Measurements from ENCODE around the gene FAM217B. TPM values are rescaled to one million over a fixed set of nuclear protein-coding genes. Genes with fewer than 3 reads are reported as not detected.

FAM217B gene
- polyA plus RNA-seq, 1 donor from 2014 or later = 15.1 TPM

DNA sequence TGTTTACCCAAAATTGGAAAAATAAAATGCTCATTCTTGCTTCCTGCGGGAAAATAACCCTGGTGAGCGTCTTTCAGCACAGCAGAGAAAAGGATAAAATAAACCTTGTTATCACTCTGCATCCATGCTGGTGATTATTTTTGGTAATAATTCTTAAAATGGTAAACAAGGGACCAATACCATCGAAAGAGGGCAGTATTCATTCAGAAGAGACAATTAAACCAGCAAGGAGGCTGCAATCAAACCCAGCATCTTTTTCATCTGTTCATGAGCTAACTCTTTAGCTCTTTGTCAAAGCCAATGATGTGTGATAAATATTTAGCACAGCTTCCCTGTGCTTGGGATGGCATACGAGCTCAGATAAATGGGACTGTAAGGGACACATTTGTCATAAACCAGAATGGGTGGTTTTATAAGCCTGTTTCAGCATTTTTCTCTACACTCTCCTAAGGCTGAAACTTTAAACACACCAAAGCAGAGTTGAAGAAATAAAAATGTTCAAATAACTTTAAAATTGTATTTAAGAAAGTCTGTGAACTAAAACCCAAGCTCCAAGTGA lies 52.4 kb downstream of the FAM217B start:
- no peak overlapping the region for H3K4me2 ChIP-seq (ENCODE audit: low read length)
- no peaks in the 10 kb centered on the region for H3K79me2 ChIP-seq (replicated peaks; ENCODE audit: insufficient read depth, low read length)
- no peaks in the 10 kb centered on the region for H3K27me3 ChIP-seq (ENCODE audit: insufficient read depth, low read depth, low read length)
- no peak for TF ChIP-seq REST (IDR thresholded peaks at IDR 0.05; ENCODE audit: borderline replicate concordance)
- no peak for TF ChIP-seq EP300 (conservative IDR thresholded peaks at IDR 0.05; ENCODE audit: poor library complexity, severe bottlenecking)
- no peak for TF ChIP-seq SMC3 (conservative IDR thresholded peaks at IDR 0.05; ENCODE audit: poor library complexity)
- H3K36me3 ChIP-seq (ENCODE audit: insufficient read depth, low read length) = no peaks in the 10 kb centered on the region
- no peaks in the 10 kb centered on the region for H4K20me1 ChIP-seq (ENCODE audit: insufficient read depth)
- no peak overlapping the region for H3K9ac ChIP-seq (ENCODE audit: low read length)
- no peak overlapping the region for H3K4me3 ChIP-seq (ENCODE audit: low read length)
- no peaks in the 10 kb centered on the region for H3K9me3 ChIP-seq (ENCODE audit: low read length)
- no peak overlapping the region for H3K27ac ChIP-seq (ENCODE audit: low read length)
- H2AFZ ChIP-seq (ENCODE audit: low read depth, low read length) = no peak overlapping the region
- no peaks in the 10 kb centered on the region for H3F3A ChIP-seq (ENCODE audit: insufficient read depth, low read length, poor library complexity, severe bottlenecking)
- H3K9me2 ChIP-seq (ENCODE audit: insufficient read depth, low read length) = no peaks in the 10 kb centered on the region

DNA sequence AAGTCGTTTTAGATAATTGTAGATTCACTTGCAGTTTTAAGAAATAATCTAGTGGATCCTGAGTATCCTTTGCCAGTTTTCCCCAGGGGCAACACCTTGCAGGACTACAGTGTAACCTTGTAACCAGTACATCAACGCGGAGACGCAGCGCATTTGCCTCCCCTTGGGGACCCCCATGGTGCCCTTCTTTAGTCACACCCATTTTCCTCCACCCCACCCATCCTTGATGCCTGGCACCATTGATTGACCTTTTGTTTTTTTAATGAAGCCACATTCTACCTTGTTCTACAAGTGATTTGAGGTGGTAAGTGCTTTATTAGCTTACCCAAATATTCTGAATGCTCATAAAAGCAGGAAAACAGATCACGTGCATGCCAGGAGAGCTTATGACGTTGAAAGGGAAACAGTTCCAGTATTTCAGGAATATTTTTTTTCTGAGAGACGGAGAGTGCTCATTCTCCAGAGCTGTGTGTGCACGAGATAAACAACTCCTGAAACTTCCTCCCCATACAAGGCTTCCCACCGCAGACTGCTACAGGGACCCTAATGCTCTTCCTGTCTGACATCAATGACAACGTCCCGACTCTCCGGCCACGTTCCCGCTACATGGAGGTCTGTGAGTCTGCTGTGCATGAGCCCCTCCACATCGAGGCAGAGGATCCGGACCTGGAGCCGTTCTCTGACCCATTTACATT lies 53.7 kb downstream of the FAM217B start:
- Histone ChIP-seq H3K9me3 (ENCODE audit: low read length) (no peaks in the 10 kb centered on the region), H3F3A (ENCODE audit: insufficient read depth, low read length, poor library complexity, severe bottlenecking) (no peaks in the 10 kb centered on the region), H3K36me3 (ENCODE audit: insufficient read depth, low read length) (no peaks in the 10 kb centered on the region), H2AFZ (ENCODE audit: low read depth, low read length) (no peak overlapping the region), H3K79me2 (replicated peaks; ENCODE audit: insufficient read depth, low read length) (no peaks in the 10 kb centered on the region), H3K4me3 (ENCODE audit: low read length) (no peak overlapping the region), H4K20me1 (ENCODE audit: insufficient read depth) (no peaks in the 10 kb centered on the region), H3K27me3 (ENCODE audit: insufficient read depth, low read depth, low read length) (no peaks in the 10 kb centered on the region), H3K27ac (ENCODE audit: low read length) (no peak overlapping the region), H3K9ac (ENCODE audit: low read length) (no peak overlapping the region), H3K4me2 (ENCODE audit: low read length) (no peak overlapping the region), H3K9me2 (ENCODE audit: insufficient read depth, low read length) (no peaks in the 10 kb centered on the region)
- TF ChIP-seq RAD21 (conservative IDR thresholded peaks at IDR 0.05) (no peak), REST (IDR thresholded peaks at IDR 0.05; ENCODE audit: borderline replicate concordance) (no peak), POLR2AphosphoS5 (IDR thresholded peaks at IDR 0.05) (no peak), SMC3 (conservative IDR thresholded peaks at IDR 0.05; ENCODE audit: poor library complexity) (no peak), TAF1 (IDR thresholded peaks at IDR 0.05; ENCODE audit: low read depth) (no peak), EP300 (conservative IDR thresholded peaks at IDR 0.05; ENCODE audit: poor library complexity, severe bottlenecking) (no peak), EZH2 (IDR thresholded peaks at IDR 0.05; ENCODE audit: borderline replicate concordance, insufficient read depth, low read length, poor library complexity, severe bottlenecking) (no peak), CTCF (IDR thresholded peaks at IDR 0.05; ENCODE audit: poor library complexity, severe bottlenecking) (no peak), MXI1 (conservative IDR thresholded peaks at IDR 0.05; ENCODE audit: poor library complexity, severe bottlenecking) (no peak)
